ENCODE results near the gene TMEM52B.

DNA sequence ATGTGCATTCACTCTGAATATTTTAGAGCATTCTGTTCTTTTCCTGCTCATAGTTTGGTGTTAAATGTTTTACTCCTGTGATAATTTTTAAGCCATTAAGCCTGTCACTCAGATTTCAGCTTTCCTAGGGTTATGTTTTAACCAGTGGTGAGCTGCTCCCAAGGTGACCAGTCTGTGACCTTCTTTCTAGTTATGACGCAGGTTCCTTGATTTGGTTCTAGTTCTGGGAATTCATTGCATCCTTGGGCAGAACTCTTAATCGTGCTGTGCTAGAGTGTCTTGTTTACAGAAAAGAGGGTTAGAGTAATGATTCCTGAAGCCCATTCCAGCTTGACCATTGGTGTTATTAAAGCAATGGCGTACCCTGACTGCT lies 36.0 kb downstream of the TMEM52B start:
- TF ChIP-seq, protein P1, sequence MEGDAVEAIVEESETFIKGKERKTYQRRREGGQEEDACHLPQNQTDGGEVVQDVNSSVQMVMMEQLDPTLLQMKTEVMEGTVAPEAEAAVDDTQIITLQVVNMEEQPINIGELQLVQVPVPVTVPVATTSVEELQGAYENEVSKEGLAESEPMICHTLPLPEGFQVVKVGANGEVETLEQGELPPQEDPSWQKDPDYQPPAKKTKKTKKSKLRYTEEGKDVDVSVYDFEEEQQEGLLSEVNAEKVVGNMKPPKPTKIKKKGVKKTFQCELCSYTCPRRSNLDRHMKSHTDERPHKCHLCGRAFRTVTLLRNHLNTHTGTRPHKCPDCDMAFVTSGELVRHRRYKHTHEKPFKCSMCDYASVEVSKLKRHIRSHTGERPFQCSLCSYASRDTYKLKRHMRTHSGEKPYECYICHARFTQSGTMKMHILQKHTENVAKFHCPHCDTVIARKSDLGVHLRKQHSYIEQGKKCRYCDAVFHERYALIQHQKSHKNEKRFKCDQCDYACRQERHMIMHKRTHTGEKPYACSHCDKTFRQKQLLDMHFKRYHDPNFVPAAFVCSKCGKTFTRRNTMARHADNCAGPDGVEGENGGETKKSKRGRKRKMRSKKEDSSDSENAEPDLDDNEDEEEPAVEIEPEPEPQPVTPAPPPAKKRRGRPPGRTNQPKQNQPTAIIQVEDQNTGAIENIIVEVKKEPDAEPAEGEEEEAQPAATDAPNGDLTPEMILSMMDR (conservative IDR thresholded peaks at IDR 0.05; ENCODE audit: low read depth, low read length): no peak
- TF ChIP-seq EZH2 (IDR thresholded peaks at IDR 0.05; ENCODE audit: borderline replicate concordance, low read depth, low read length, poor library complexity, severe bottlenecking): no peak

Data from A673 (cell line).